GOT3 (cell line): ENCODE data around the gene ANKRD44.

Source experiments
- DNase-seq: peaks from one replicate; lab custom pipeline; 2025; ENCODE audit warnings: mixed read lengths; lab: John Stamatoyannopoulos, UW

The ANKRD44 gene

DNA sequence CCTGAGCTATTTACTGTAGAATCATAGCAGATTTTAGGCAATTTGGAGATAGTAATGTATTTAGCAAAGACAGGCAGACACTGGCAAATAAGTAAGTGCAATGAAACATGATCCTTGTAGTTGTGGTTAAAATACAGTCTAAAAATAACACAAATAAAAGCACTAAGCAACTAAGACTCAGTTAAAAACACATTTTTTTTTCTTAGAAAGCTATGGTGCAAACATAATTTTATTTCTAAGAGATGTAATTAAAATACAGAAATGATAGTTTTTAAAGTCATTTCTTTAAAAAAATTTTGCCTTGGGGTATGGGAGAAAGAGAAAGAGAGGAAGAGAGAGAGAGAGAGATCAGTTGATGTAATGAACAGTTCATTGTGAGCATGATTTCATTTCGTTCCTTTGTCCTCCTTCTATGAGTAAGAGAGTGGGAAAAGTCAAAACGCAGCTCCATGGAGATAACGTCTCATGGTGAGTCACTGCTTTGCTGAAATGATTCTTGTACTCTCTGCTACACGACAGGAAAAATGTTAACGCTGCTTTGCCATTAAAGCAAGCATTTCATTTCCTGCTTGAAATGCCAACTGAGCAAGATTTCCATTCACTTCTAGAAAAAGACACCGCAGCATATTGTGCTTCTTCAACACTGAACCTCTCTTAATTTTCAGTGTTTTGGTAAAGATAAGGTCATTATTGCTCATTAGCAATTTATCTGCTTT is 322.8 kb downstream of the ANKRD44 start:
- peak; percentile 25 for DNase-seq

DNA sequence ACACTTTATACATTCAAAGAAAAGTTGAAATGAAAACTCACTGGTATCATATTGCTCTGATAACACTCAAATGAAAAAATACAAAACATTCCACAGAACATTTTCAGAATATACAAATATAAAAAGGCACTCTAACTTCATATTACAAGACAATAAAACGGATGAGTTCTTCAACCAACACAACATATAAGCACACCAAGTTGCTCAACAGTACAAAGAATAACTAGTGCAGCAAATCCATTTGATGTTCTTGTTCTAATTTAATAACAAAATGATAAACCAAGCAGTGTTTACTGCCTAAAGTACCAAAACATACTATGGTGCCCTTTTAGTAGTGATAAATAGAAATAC is 323.3 kb downstream of the ANKRD44 start:
- DNase-seq: no peak

DNA sequence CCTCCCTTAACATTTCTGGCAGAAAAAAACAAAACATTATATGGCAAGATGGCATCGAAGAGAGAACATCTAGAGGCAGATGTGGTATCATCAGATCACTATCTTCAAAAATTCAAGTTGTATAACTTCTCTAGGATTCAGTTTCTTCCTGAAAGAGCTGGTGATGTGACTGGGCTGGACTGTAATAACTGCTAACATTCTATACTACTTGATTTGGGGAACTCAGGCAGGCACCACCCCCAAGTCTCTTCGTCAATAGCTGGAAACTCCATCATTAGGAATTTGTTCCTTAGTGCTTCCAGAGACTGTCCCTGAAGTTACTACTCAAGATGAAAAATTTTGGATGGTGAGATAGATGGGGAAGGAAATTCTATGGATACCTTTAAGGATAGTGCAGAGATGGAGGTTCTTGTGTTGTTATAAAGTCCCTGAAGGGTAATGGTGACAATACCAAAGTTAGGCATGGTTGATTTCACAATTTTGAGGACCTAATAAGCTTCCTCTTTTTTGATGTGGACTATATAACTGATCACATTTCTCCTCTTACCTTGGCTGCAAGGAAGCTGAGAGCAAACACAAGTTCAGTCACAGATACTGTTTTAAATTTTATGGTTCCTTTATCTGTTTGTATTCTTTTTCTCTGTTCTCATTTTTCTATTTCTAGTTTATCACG is 324.9 kb downstream of the ANKRD44 start:
- DNase-seq: no peak

DNA sequence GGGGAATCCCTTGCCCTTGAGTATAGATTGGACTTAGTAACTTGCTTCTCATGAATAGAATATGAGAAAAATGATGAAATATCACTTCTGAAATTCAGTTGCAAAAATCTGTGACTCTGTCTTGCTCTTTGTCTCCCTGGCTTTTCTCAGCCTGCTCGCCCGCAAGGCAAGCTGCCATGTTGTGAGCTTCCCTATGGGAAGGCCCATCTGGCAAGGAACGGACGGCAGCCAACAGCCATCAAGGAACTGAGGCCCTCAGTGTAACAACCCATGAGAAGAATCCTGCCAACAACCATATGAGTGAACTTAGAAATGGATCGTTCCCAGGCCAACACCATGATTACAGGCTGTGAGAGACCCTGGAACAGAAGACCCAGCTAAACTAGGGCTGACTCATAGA is 325.7 kb downstream of the ANKRD44 start:
- DNase-seq: no peak

DNA sequence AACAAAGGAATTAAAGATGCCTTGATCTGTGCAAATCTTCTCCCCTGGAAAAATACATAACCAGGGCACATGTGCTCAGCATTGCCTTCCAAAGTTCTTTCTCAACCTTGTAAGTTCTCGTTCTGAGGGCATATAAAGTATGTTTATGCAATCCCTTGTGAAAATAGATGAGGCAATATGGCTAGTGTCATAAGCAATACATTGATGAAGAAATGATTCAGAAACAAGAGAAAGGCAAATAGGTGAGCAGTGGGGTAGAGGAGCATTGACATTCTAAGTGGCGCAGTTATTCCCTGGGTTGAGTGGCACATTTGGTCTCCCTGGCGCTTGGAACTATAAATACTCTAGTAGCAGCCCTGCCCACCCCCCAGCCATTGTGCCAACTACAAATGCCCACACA is 326.6 kb downstream of the ANKRD44 start:
- DNase-seq: no peak

DNA sequence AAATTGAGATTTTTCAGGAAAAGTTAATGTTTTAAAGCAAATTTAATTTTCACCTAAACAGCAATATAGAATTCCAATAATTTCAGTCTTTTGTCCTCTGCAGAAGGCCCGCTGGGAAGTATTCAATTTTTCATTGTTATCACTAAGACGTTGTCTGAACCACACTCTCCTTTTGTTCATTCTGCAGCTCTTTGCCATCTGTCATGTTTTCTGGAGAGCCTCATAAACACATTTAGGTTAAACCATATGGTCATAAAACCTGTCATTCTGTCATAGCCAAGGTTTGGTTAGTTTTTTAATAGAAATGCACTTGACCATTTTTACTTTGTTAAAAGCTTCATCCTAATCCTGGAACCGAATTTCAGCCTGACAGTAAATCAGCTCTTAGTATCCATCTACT is 330.1 kb downstream of the ANKRD44 start:
- no peak for DNase-seq

DNA sequence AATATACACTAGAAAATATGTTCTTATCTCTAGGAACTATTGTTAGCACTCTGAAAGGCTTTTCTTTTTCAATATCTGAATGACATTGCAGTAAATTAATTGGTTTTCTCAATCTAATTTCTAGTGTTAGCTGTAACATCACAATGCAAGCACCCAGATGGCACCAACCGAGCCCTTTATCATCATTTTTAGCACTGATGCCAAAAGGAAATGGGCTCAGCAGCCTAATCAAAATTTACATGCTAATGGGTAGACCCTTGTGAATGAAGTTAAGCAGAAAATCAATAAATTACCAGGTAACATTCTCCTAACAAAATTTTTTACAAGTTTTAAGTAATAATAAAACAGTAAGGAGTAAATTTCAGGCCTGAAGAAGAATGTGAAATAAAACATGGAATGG is 330.6 kb downstream of the ANKRD44 start:
- DNase-seq: no peak

DNA sequence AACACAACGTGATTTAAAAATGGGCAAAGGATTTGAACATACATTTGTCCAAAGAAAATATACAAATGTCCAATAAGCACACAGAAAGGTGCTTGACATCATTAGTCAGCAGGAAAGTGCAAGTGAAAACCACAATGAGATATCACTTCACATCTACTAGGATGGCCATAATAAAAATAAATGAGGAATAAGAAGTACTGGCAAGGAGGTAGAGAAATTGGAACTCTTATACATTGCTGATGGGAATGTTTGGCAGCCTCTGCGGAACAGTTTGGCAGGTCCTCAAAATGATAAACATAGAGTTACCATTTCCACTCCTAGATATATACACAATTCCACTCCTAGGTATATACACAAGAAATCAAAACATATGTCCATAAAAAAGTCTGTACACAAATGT is 333.1 kb downstream of the ANKRD44 start:
- no peak for DNase-seq

DNA sequence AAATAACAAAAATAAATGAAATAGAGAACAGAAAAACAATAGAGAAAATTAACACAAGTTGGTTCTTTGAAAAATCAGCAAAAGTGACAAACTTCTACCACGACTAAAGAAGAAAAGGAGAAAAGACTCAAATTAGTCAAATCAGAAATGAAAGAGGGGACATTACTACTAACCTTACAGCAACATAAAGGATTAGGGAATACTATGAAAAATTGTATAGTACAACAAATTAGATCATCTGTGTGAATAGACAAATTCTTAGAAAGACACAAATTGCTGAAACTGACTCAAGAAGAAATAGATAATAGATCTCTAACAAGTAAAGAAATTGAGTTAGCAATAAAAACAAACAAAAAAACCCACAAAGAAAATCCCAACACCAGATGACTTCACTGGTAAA is 335.6 kb downstream of the ANKRD44 start:
- DNase-seq: no peak

DNA sequence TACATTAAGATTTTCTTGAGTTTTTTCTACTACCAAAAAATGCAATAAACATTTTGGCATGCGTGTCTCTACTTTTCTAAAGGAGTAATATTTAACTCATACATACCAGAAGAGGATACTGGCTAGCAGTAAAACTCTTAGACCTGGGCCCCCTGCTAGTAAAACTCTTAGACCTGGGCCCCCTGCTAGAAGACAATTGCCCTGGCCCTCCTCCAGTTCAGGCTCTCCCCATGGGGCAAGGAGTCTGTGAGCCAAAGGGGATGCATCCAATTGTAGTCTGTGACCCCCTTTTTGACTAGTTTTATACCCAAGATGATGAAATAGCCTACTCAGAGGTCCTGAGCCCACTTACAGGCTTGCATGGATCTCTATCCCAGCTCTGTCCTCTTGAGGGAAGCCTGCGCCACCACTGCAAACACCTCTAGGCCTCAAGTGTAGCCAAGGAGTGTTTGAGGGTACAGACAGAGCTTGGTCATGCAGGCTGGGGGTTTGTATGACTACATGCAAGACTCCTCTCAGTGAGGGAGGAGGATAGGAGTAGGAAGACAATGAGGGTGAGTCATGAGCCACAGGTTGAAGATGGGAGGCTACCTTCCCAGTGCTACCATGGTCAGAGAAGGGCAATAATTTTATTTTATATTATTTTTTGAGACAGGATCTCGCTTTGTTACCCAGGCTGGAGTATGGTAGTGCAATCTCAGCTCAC is 338.9 kb downstream of the ANKRD44 start:
- no peak for DNase-seq

DNA sequence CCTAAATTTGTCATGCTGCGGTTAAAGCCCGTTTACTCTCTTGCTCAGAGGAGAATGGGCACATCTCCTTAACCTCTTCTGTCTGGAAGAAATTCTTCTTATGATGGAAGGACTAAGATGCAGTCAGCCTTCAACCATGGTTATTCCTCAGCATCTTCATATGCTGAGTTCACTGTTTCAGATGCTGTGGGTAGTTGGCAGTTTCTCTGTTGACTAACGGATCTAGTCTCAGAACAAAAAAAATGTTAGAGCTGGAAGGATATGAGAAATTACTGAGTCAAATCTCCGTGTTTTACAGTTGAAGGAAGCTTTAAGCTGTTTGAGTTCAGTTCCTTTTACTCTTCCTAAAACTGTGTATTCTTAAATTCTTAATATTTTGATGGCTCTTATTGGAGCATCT is 340.5 kb downstream of the ANKRD44 start:
- no peak for DNase-seq

DNA sequence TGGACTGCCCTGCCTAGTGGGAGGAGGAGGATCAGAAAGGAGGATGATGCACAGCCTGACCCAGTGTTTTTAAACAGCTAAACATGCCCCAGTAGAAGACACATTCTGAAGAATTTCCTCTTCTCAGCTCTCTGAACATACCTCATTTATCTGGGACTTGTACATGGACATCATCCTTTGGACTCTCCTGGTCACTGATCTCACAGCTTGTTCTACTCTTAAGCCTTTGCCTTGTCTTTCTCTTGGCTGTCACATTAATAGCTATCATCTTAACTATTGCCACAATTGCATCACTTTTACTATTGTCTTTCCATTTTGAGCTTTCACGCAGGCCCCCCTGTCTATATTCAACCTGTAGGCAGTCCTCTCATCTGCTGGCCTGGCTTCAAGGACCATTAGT is 342.1 kb downstream of the ANKRD44 start:
- no peak for DNase-seq

DNA sequence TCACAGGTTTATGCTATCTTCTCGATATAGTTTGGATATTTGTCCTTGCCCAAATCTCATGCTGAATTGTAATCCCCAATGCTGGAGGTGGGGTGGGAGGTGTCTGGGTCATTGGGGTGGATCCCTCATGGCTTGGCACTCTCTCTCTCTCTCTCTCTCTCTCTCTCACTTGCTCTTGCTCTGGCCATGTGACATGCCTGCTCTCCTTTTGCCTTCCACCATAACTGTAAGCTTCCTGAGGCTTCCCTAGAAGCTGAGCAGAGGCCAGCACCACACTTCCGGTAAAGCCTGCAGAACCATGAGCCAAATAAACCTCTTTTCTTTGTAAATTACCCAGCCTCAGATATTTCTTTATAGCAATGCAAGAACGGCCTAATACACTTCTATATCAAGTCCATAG is 342.8 kb downstream of the ANKRD44 start:
- no peak for DNase-seq

DNA sequence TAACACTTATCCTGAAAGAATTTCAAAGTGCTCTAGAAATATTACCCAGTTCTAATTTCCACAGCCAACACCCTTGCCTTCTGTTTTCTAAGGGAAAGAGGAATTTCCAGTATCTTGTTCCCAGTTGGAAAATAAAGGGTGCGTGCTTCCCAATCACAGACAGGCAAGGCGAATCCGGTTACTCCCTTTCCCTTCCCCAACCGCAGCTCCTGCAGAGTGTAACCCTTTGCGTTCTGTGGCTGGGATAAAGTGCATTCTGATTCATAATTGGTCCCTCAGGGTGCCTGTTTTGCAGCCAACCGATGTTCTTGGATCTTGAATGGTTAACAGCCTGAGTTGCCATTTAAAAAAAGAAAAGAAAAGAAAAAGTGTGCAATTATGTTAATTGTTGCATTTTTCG is 343.5 kb downstream of the ANKRD44 start:
- DNase-seq: no peak

DNA sequence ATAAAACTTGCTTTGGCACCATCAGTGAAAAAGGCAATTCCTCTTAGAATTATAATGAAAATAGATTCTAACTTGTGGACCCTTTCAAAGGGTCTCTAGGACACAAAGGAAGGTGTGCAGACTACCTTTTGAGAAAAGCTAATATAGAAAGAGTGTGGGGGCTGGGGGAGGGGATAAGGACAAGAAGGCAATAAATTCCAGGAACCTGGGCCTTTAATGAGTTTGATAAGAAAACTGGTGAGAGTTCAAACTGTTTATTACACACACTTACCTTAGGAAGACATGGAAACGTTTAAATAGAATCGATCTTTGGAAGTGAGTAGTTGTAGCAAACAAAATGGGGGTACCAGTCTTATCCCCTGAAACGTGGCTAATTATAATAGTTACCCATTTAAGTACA is 344.5 kb downstream of the ANKRD44 start:
- DNase-seq: no peak

DNA sequence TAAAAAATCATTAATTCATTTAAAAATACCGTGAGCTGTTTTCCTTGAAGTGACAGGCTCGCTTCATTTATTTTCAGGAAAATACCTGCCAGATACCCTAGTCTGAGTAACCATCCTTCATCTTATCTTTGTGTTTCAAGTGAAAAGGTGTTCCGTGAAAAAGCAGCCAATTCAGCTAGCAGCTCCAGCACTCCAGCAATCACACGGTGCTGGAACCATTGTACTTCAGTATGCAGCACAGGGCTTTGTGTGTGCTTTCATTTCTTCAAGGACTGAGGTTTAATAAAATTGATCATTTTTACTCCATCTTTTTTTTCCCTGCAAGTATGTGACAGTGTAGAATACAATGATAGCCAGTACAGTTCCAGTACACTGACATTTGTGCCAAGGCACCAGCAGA is 344.9 kb downstream of the ANKRD44 start:
- DNase-seq: no peak

DNA sequence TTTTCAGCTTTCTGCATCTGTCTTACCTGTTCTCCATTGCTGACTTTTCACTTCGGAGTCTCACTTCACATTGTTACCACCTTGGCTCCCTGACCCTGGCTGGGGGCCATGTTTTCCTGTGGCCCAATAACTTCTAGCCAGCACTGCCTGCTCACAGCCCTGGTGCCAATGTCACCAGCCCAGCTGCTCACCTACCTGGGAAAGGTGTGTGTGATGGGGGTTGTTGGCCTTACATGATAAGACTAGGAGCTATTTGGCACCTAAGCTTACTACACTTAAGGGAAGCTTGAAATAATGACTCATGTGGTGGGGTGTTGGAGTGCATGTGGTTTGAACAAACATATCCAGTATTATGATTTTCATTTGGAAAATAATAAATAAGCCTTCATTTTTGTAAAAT is 346.6 kb downstream of the ANKRD44 start:
- DNase-seq: no peak

DNA sequence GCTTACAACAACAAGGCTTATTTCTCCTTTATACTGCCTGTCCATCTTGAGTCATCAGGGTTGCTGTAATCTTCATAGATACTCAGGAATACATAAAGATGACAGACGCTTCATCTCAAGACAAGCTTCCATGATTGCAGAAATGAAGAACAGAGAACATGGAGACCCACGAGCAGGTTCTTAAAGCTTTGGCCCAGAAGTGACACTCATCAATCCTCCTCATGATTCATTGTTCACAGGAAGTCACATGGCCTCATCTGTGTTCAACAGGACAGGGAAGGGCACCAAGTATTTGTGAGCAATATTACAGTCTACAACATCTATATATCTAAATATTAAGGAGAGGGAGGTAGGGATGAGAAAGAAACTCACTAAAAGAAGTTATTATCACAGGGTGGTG is 347.5 kb downstream of the ANKRD44 start:
- DNase-seq: no peak

DNA sequence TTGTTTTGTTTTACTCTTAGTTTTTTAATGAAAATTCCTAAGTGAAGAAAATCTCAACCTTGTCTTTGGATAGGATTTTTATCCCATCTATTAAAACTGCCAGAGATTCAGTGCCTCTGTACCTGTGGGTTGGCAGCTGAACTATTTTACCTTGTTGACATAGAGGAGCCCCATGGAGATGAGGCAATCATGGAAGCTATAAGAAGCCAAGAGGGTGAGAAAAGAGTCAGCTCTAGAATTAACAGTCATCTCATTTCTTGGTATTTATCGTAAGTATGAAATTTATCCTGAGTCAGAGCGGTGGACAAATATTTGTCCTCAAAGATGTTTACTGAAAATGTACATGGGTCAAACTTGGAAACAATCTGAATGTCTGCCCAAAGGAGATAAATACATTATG is 348.3 kb downstream of the ANKRD44 start:
- DNase-seq: no peak

DNA sequence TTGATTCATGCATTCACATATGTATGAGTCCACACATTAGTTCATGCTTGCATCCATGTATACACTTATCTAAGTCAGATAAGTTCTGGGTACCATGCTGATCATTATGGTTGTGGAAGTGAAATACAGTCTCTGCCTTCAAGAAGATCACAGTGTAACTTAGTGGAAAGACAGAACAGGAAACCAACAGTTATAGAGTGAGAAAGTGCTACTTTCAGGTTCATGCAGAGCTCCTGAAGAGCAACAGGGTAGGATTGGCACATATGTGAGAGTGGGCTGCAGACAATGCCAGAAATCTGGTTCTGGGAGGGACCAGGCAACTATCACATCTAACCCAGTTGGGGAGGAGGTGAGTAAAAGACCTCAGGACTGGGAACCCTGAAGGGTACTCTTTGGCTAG is 348.7 kb downstream of the ANKRD44 start:
- no peak for DNase-seq

DNA sequence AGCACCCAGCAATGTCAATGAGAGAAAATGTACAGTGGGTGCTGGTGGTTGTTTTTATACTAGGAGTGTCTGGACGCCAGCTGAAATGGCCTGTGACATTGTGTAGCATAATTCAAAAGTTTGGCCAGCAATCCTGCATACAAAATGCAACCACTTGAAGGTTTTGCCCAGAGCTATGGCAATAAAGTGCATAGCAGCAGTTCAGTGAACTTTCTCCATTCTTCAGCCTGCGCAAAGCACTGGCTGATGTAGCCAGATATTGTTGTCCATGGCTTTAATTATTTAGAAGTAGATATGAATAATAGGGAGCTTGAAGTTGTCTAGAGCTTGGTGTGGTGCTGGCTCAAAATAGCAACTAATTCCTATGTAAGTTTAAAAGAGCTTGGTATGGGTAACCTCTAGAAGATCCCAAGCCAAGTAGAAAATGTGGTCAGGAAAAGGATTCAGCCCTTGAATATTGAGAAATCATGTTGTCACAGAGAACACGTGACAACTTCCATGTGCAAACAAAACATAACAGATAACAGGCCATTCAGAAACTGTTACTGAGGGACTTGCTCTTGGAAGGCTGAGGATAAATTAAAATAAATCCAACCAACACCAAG is 350.7 kb downstream of the ANKRD44 start:
- DNase-seq: no peak

DNA sequence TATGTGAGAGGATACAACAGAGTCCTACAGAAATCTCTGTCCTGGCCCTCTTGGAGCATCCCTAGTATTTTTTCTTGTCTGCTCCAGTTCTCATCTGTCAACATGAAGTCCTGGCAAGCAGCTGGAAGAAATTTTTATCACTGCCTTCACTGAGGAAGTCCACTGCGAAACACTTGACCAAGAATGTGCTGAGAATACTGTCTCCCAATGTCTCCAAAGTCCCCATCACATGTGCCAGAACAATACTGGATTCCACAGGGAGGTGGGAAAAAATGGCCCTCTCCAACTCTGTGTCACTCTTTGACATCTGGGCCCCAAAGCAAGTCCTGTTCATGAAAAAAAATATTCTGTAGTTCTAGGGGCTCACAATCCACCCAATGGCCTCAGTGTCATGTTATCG is 351.3 kb downstream of the ANKRD44 start:
- DNase-seq: no peak

DNA sequence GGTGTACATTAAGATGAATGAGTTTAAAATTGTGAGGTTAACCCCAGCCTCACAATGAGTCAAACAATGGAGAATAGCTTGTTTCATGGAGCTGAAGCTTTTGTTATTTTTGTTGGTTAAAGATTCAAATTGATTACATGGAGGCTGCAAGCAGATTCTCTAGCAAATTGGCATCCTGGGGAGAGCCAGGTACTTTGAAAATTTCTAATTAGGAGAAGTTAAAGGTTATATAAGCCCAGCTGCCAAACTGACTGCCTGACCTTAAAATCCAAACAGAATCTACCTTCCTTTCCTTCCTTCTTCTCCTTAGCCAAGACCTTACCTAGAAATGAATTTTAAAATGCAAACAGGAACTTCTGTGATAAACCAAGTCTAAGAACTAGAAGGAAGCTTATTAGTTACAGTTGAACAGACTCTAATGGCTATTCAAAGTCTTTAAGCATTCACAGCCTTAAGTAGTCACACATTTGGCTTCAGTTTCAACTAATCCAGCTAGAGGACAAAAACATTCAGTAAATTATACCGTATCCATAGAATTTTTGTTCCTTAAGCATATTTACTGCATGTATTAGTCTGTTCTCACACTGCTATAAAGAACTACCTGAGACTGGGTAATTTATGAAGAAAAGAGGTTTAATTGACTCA is 352.6 kb downstream of the ANKRD44 start:
- DNase-seq: no peak
